NCI-H146 (cell line): ENCODE results near the gene EVC.

ENCODE experiments used
- DNase-seq: peaks from one replicate; lab custom pipeline; 2025; lab: John Stamatoyannopoulos, UW

EVC gene

GRCh38 chr4:5730993-5731990 lies 20.3 kb downstream of the EVC start:
- no peak for DNase-seq

- no peak for DNase-seq
Measured at GRCh38 chr4:5732158-5732557, 21.2 kb downstream of the EVC start.

- DNase-seq, result no peak
Measured at GRCh38 chr4:5734853-5735252, 23.9 kb downstream of the EVC start.

- no peak for DNase-seq
Measured at GRCh38 chr4:5735463-5735862, 24.5 kb downstream of the EVC start.

- DNase-seq, result no peak
Measured at GRCh38 chr4:5738061-5738460, 27.1 kb downstream of the EVC start.

- no peak for DNase-seq
Measured at GRCh38 chr4:5742388-5742787, 31.4 kb downstream of the EVC start.

GRCh38 chr4:5742968-5743367 lies 32.0 kb downstream of the EVC start:
- DNase-seq, result no peak

GRCh38 chr4:5746250-5746649 lies 35.2 kb downstream of the EVC start:
- no peak for DNase-seq

- DNase-seq, result no peak
Measured at GRCh38 chr4:5746829-5747737, 36.1 kb downstream of the EVC start.

- no peak for DNase-seq
Measured at GRCh38 chr4:5747738-5748375, 36.9 kb downstream of the EVC start.

- no peak for DNase-seq
Measured at GRCh38 chr4:5749568-5749967, 38.6 kb downstream of the EVC start.

GRCh38 chr4:5750052-5750945 lies 39.3 kb downstream of the EVC start:
- DNase-seq, result no peak

GRCh38 chr4:5750946-5751665 lies 40.1 kb downstream of the EVC start:
- DNase-seq, result no peak

- DNase-seq, result no peak
Measured at GRCh38 chr4:5751666-5752375, 40.8 kb downstream of the EVC start.

- DNase-seq, result no peak
Measured at GRCh38 chr4:5752376-5753184, 41.6 kb downstream of the EVC start.

- no peak for DNase-seq
Measured at GRCh38 chr4:5753366-5753765, 42.4 kb downstream of the EVC start.

GRCh38 chr4:5753766-5754528 lies 42.9 kb downstream of the EVC start:
- no peak for DNase-seq

GRCh38 chr4:5754529-5754881 lies 43.5 kb downstream of the EVC start:
- DNase-seq, result no peak
